Coronary artery (tissue), 2 donors: Measurements from ENCODE around the gene FOXK1.
"Not testable (repeated sequence)": the region's sequence is repeated elsewhere in the genome, so short reads cannot be mapped to it uniquely, and the experiment has no call there.

ENCODE experiments used
- DNase-seq: peaks from one replicate; pipeline ENCODE4 v3.0.0-alpha.2; 2017; ENCODE audit warnings: low spot score
- H3K27ac ChIP-seq, 2 donors: fragments of 200-600 bp; sonication (generic); one replicate each; pipeline ENCODE4 v1.5.1; 2016 to 2019
- H3K4me3 ChIP-seq: fragments of 200-600 bp; sonication (generic); 2 replicates; pipeline ENCODE4 v1.5.1; 2016; ENCODE audit warnings: mild to moderate bottlenecking, moderate library complexity
- CTCF ChIP-seq: fragments of 200-600 bp; sonication (generic); IDR thresholded peaks from one replicate; pipeline ENCODE4 v1.5.1; 2019; ENCODE audit warnings: antibody characterized with exemption

Gene FOXK1

GRCh38 chr7:4683043-4683883, 1.2 kb downstream of the FOXK1 start:
- Histone ChIP-seq H3K4me3 (peak overlapping the region; percentile 86), H3K27ac (peak overlapping the region; percentile 95)
- no peak for DNase-seq

GRCh38 chr7:4683884-4684565, 1.9 kb downstream of the FOXK1 start:
- no peak for TF ChIP-seq CTCF
- peak overlapping the region; percentile 86 for H3K4me3 ChIP-seq
- peak overlapping the region; percentile 95 for H3K27ac ChIP-seq
- no peak for DNase-seq

More at GRCh38 chr7:4683043-4683883, 1.2 kb downstream of the FOXK1 start:
- no peak for TF ChIP-seq CTCF

GRCh38 chr7:4684846-4685245, 2.8 kb downstream of the FOXK1 start:
- H3K4me3 ChIP-seq = peak overlapping the region; percentile 86

GRCh38 chr7:4685676-4686075, 3.6 kb downstream of the FOXK1 start:
- not testable (repeated sequence) for H3K27ac ChIP-seq, DNase-seq

More at GRCh38 chr7:4684846-4685245, 2.8 kb downstream of the FOXK1 start:
- no peak for DNase-seq
- no peak for TF ChIP-seq CTCF
- peak overlapping the region; percentile 95 for H3K27ac ChIP-seq

GRCh38 chr7:4687956-4688355, 5.9 kb downstream of the FOXK1 start:
- Histone ChIP-seq H3K4me3 (no peak overlapping the region), H3K27ac (no peak overlapping the region)
- DNase-seq = no peak
- no peak for TF ChIP-seq CTCF

More at GRCh38 chr7:4685676-4686075, 3.6 kb downstream of the FOXK1 start:
- not testable (repeated sequence) for H3K4me3 ChIP-seq

- no peak overlapping the region for H3K4me3 ChIP-seq
- TF ChIP-seq CTCF = no peak
- DNase-seq = no peak
- no peak overlapping the region for H3K27ac ChIP-seq
Observed at GRCh38 chr7:4689151-4689550, 7.1 kb downstream of the FOXK1 start.

- no peak for DNase-seq
- no peak for TF ChIP-seq CTCF
- Histone ChIP-seq H3K27ac (peak overlapping the region in 1 of 2 donors; percentile 65), H3K4me3 (peak overlapping the region; percentile 60)
Observed at GRCh38 chr7:4689668-4690067, 7.6 kb downstream of the FOXK1 start.
